Left renal cortex interstitium (tissue), 4 donors: Measurements from ENCODE around the gene RALGAPB. TPM values are rescaled to one million over a fixed set of nuclear protein-coding genes. Genes with fewer than 3 reads are reported as not detected.

ENCODE experiments used
- DNase-seq, 4 donors: peaks; one replicate each; pipeline ENCODE4 v3.0.0-alpha.2; 2013; ENCODE audit warnings: low read depth in 4 of 4, low spot score in 2 of 4, missing footprints in 1 of 4
- polyA plus RNA-seq, 4 donors: library from polyadenylated mRNA; unstranded; fragments of 120-200 nt; gene quantifications; one replicate each; pipeline ENCODE4 v1.2.1, GENCODE V29; 2013; ENCODE audit not compliant: insufficient read length in 4 of 4

The RALGAPB gene
- polyA plus RNA-seq, 4 donors, result 28.4 to 44.4 (median 38.3) TPM

- no peak for DNase-seq
Observed at GRCh38 chr20:38543014-38543906, 70.6 kb downstream of the RALGAPB start.

- no peak for DNase-seq
Observed at GRCh38 chr20:38545771-38546170, 73.1 kb downstream of the RALGAPB start.

GRCh38 chr20:38547288-38548085 lies 74.8 kb downstream of the RALGAPB start:
- no peak for DNase-seq

GRCh38 chr20:38548356-38549083 lies 75.9 kb downstream of the RALGAPB start:
- no peak for DNase-seq

- DNase-seq, result no peak
Observed at GRCh38 chr20:38550274-38550673, 77.6 kb downstream of the RALGAPB start.

GRCh38 chr20:38551056-38551626 lies 78.5 kb downstream of the RALGAPB start:
- DNase-seq, result no peak

- DNase-seq, result no peak
Observed at GRCh38 chr20:38554986-38555385, 82.3 kb downstream of the RALGAPB start.

- DNase-seq, result no peak
Observed at GRCh38 chr20:38555395-38555794, 82.8 kb downstream of the RALGAPB start.

GRCh38 chr20:38557174-38557573 lies 84.5 kb downstream of the RALGAPB start:
- DNase-seq, result no peak

- no peak for DNase-seq
Observed at GRCh38 chr20:38558596-38559360, 86.1 kb downstream of the RALGAPB start.

GRCh38 chr20:38559764-38560163 lies 87.1 kb downstream of the RALGAPB start:
- DNase-seq, result no peak

GRCh38 chr20:38563802-38564431 lies 91.3 kb downstream of the RALGAPB start:
- no peak for DNase-seq

GRCh38 chr20:38564680-38565079 lies 92.0 kb downstream of the RALGAPB start:
- no peak for DNase-seq

- DNase-seq, result no peak
Observed at GRCh38 chr20:38566036-38566598, 93.5 kb downstream of the RALGAPB start.

GRCh38 chr20:38569747-38570525 lies 97.3 kb downstream of the RALGAPB start:
- DNase-seq, result no peak

GRCh38 chr20:38573413-38573812 lies 100.8 kb downstream of the RALGAPB start:
- no peak for DNase-seq

- DNase-seq, result no peak
Observed at GRCh38 chr20:38579219-38579910, 106.7 kb downstream of the RALGAPB start.

- DNase-seq, result no peak
Observed at GRCh38 chr20:38579921-38580320, 107.3 kb downstream of the RALGAPB start.
